GM18951 (cell line): Measurements from ENCODE around the gene FRMD5.

Source experiments
- POLR2A ChIP-seq: IDR thresholded peaks from 4 replicates; pipeline ENCODE4 v1.6.1; 2011; ENCODE audit warnings: mild to moderate bottlenecking; ENCODE audit not compliant: insufficient read length, insufficient read depth; ENCODE audit errors: extremely low read depth
- in situ Hi-C: fragments of 300-500 bp; cut with MboI; formaldehyde crosslinking; loops from one replicate; pipeline ENCODE4 v1.12.0; 2022; ENCODE audit warnings: low sequenced_read_pairs, mixed read lengths, inconsistent platforms; ENCODE audit not compliant: unreplicated experiment

Gene FRMD5

GRCh38 chr15:43928152-43928551 lies 266.9 kb downstream of the FRMD5 start:
- in situ Hi-C loops = no loop called here
- TF ChIP-seq POLR2A = no peak

DNA sequence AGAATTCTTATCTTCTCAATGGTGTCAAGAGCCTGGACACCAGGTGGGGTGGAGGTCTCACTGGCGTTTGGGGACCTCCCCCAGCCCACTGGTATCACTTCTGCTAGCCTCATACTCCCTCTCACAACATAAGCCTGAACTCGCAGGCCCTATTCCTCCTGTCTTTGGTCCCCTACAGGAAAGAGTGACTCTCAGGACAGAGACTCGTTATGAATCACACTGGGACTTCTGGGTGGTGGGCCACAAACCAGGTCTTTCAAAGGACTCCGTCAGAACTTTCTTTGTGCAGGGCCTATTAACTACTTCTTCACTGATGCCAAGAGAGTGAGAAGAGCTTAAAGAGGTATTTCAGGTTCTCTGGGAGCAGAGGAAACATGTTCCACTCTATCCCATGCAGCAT lies 267.9 kb downstream of the FRMD5 start:
- in situ Hi-C loops = no loop called here
- TF ChIP-seq POLR2A = no peak

- in situ Hi-C loops = no loop called here
- TF ChIP-seq POLR2A = no peak
Measured at GRCh38 chr15:43923553-43923952, 271.5 kb downstream of the FRMD5 start.

- no peak for TF ChIP-seq POLR2A
- in situ Hi-C loops = no loop called here
Measured at GRCh38 chr15:43922021-43922420, 273.1 kb downstream of the FRMD5 start.

DNA sequence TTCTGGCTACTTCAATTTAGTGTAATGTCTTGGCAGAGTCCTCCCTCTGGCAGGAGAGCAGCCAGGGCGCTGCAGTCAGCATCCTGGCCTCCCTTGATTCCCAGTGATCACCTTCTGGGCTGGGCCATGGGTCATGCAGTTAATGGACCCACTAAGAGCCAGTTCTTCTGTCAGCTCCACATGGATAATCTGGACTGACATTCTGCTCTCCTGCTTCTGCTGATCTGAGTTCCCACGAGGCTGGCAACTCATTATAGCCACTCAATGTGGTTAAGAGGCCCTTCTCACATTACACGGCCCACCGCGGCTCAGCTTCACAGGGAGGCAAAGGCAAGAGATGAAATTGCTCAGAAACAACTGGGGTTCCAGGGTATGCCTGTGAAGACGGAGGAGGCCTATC lies 274.3 kb downstream of the FRMD5 start:
- in situ Hi-C loops = no loop called here
- TF ChIP-seq POLR2A = no peak

- in situ Hi-C loops = no loop called here
Measured at GRCh38 chr15:43920254-43920600, 274.8 kb downstream of the FRMD5 start.

DNA sequence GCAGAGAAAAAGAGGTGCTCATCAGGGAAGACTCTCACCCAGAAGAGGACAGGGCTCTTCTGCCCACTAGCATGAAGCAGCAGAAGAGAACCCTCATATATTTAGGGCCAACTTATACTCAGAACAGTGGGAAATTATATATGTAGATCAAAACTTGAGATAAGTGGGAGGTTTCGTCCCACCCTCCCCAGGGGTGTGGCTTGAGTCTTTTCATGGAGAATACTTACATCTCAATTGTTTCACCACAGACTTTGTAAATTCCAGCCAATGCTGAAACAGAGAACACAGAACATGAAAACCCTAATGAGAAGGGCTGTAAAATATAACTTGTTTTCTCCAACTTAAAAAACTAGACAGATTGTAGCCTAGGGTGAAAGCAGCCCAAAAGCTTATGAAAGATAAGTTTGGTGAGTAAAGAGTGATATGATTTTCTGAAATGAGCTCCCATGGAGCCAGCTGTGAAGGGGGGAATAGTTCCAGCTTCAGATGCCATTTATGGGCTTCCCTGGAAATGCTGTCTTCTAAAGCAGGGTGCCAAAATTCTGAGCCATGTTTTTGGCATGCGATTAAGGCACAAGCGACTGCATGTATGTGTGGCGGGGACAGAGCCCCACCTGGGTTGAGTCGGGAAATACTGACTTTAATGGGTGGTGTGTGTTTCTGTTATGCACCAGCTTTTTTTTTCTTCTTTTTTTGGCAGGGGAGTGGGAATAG lies 275.4 kb downstream of the FRMD5 start:
- in situ Hi-C loops = no loop called here
- TF ChIP-seq POLR2A = no peak

More at GRCh38 chr15:43920254-43920600, 274.8 kb downstream of the FRMD5 start:
- TF ChIP-seq POLR2A = no peak

GRCh38 chr15:43918717-43919116 lies 276.4 kb downstream of the FRMD5 start:
- TF ChIP-seq POLR2A = no peak
- in situ Hi-C loops = no loop called here

DNA sequence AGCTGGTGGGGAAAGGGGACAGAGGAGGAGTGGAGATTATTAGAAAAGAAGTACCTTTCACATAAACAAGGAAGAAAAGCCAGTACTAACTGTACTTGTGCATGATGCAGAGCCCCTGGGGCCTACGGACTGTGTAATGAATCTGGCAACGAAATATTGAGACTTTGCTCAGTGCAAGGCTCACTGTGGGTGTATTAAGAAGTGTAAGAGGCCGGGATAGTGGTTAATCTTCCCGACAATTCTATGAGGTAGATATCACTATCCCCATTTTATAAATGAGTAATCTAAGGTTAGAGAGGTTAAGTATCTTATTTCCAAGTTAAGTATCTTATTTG lies 278.8 kb downstream of the FRMD5 start:
- in situ Hi-C loops = no loop called here
- no peak for TF ChIP-seq POLR2A

GRCh38 chr15:43915631-43916325 lies 279.3 kb downstream of the FRMD5 start:
- no peak for TF ChIP-seq POLR2A
- in situ Hi-C loops = no loop called here

- in situ Hi-C loops = no loop called here
- no peak for TF ChIP-seq POLR2A
Measured at GRCh38 chr15:43913941-43914340, 281.1 kb downstream of the FRMD5 start.

- no peak for TF ChIP-seq POLR2A
- in situ Hi-C loops = no loop called here
Measured at GRCh38 chr15:43913026-43913780, 281.9 kb downstream of the FRMD5 start.

DNA sequence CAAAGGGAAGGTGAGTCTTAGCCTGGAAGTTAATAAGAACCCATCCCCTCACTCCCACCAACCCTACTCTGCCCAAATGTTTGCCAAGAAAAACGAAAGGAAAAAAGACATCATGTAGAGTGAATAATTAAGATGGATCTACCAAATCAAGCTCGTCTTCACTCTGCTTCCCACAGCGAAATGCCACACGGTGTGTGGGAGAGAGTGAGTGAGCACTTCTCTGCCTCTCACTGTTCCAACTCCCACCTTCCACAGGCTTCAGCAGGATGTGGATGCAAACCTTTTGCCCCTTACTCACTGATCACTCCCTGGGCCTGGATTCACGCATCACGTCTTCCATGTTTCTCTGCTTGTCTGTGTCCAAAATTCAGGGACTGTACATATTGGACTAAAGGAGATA lies 282.9 kb downstream of the FRMD5 start:
- TF ChIP-seq POLR2A = no peak
- in situ Hi-C loops = no loop called here

GRCh38 chr15:43911235-43911781 lies 283.8 kb downstream of the FRMD5 start:
- in situ Hi-C loops = no loop called here
- no peak for TF ChIP-seq POLR2A

DNA sequence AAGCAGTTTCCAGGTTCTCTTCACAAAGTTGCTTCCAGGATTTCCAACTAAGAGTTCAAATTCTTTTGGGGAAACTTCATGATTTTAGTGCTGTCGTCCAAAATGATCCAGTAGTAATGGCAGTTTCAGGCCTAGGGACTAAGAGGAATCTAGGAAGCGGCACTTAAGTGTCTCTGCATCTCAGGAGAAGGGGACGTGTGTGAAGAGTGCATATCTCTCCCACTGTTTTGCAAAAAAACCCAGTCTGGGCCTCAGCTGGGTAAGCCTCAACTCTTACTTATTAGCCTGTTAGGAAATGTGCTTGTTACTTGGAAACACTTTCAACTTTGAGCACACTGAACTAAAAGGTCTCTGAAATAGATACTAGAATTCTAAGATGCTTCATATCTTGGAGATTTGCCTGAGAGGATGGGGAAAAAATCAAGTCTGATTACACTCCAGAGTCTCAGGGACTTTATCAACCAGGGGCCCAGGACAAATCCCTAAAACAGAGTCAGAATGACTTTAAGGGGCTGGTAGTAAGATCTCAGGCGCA lies 286.5 kb downstream of the FRMD5 start:
- no peak for TF ChIP-seq POLR2A
- in situ Hi-C loops = no loop called here
